Coronary artery (tissue), 2 donors: ENCODE measurements around the gene GRK7.

ENCODE experiments used
- DNase-seq: peaks from one replicate; pipeline ENCODE4 v3.0.0-alpha.2; 2017; ENCODE audit warnings: low spot score
- H3K27ac ChIP-seq, 2 donors: fragments of 200-600 bp; sonication (generic); one replicate each; pipeline ENCODE4 v1.5.1; 2016 to 2019
- H3K4me3 ChIP-seq: fragments of 200-600 bp; sonication (generic); 2 replicates; pipeline ENCODE4 v1.5.1; 2016; ENCODE audit warnings: mild to moderate bottlenecking, moderate library complexity
- TF ChIP-seq, protein P1 (sequence below): fragments of 200-600 bp; sonication (generic); IDR thresholded peaks from one replicate; pipeline ENCODE4 v1.5.1; 2019; ENCODE audit warnings: antibody characterized with exemption

The GRK7 gene

DNA sequence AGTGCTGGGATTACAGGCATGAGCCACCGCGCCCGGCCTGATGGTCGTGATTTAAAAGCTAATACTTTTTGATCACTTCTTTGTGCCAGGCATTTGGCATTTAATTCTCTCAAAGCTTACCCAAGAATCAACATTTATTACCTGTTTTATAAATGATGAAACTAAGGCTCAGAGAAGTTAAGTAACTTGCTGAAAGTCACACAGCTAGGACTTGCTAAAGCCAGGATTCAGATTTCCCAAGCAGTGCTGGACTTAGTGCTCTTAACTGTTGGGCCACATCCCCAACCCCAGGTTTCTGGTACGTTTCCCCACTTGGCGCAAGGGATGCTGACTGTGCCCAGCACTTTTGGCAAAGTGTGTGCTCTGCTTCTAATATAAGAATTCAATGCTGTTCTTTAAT is 10.5 kb downstream of the GRK7 start:
- Histone ChIP-seq H3K4me3 (no peak overlapping the region), H3K27ac (no peak overlapping the region)
- TF ChIP-seq, protein P1, sequence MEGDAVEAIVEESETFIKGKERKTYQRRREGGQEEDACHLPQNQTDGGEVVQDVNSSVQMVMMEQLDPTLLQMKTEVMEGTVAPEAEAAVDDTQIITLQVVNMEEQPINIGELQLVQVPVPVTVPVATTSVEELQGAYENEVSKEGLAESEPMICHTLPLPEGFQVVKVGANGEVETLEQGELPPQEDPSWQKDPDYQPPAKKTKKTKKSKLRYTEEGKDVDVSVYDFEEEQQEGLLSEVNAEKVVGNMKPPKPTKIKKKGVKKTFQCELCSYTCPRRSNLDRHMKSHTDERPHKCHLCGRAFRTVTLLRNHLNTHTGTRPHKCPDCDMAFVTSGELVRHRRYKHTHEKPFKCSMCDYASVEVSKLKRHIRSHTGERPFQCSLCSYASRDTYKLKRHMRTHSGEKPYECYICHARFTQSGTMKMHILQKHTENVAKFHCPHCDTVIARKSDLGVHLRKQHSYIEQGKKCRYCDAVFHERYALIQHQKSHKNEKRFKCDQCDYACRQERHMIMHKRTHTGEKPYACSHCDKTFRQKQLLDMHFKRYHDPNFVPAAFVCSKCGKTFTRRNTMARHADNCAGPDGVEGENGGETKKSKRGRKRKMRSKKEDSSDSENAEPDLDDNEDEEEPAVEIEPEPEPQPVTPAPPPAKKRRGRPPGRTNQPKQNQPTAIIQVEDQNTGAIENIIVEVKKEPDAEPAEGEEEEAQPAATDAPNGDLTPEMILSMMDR = no peak
- no peak for DNase-seq

DNA sequence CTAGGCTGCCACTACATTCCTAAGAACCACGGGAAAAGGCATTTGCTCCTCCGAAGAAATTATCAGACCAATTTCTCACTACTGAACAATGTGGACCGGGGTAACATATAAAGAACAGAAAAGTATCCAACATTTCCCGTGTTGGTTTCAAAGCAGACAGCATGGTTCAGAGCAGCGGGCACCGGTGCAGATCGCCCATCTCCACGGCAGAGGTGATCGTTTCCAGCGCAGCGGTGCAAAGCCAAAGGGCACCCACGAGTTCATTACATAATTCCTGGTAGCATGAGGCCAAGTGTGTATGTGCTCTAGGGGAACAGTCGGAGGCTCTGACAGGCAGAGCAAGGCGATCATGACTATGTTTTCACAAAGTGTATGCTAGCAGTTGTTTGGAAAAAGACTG is 13.2 kb downstream of the GRK7 start:
- Histone ChIP-seq H3K27ac (no peak overlapping the region), H3K4me3 (no peak overlapping the region)
- no peak for DNase-seq
- TF ChIP-seq, protein P1 = no peak

DNA sequence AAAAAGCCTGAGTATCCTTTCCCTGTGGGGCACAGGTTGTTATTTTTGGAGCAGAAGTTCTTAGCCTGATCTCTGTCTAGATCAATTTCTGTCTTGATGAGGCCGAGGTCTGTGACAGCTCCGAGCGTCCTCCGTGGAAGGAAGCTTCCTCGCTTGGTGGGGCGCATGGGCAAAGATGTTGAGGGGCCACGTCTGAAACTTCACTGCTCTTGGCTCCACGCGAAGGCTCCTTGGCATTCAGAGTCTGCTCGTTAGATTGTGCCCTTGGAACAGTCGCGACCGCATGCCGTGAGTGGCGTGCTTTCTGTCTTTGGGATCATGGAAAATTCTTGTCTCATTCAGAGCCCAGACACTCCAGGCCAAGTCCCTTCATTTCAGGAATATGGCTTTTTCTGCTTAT is 13.7 kb downstream of the GRK7 start:
- no peak for DNase-seq
- no peak overlapping the region for H3K4me3 ChIP-seq
- no peak overlapping the region for H3K27ac ChIP-seq
- TF ChIP-seq, protein P1 = no peak

DNA sequence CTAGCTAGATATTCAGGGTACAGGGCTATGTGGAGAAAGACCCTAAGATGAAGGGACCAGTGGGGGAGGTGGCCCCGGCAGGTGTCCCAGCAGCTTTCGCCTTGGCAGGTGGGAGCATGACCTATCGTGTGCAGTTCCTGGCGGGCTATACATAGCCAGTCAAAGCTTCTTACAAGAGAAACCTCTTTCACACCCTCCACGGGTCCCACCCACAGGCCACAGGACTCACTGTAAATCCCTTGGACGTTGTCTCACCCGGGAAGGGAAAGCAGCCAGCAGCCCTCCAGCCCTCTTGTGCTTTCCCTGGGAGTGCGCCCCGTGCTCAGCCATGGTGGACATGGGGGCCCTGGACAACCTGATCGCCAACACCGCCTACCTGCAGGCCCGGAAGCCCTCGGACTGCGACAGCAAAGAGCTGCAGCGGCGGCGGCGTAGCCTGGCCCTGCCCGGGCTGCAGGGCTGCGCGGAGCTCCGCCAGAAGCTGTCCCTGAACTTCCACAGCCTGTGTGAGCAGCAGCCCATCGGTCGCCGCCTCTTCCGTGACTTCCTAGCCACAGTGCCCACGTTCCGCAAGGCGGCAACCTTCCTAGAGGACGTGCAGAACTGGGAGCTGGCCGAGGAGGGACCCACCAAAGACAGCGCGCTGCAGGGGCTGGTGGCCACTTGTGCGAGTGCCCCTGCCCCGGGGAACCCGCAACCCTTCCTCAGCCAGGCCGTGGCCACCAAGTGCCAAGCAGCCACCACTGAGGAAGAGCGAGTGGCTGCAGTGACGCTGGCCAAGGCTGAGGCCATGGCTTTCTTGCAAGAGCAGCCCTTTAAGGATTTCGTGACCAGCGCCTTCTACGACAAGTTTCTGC is 15.0 kb downstream of the GRK7 start:
- TF ChIP-seq, protein P1 = no peak
- H3K4me3 ChIP-seq = no peak overlapping the region
- H3K27ac ChIP-seq = no peak overlapping the region
- no peak for DNase-seq

DNA sequence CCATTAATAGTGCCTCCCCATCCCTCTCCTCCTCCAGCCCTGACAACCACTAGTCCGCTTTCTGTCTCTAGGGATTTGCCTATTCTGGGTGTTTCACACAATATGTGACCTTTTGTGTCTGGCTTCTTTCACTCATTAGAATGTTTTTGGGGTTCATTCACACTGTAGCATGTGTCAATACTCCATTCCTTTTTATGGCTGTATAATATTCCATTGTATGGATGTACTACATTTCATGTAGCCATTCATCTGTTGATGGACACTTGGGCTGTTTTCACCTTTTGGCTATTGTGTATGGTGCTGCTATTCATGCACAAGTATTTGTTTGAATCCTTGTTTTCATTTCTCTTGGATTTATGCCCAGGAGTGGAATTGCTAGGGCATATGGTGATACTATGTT is 16.5 kb downstream of the GRK7 start:
- DNase-seq = no peak
- H3K27ac ChIP-seq = no peak overlapping the region
- H3K4me3 ChIP-seq = no peak overlapping the region
- TF ChIP-seq, protein P1 = no peak

DNA sequence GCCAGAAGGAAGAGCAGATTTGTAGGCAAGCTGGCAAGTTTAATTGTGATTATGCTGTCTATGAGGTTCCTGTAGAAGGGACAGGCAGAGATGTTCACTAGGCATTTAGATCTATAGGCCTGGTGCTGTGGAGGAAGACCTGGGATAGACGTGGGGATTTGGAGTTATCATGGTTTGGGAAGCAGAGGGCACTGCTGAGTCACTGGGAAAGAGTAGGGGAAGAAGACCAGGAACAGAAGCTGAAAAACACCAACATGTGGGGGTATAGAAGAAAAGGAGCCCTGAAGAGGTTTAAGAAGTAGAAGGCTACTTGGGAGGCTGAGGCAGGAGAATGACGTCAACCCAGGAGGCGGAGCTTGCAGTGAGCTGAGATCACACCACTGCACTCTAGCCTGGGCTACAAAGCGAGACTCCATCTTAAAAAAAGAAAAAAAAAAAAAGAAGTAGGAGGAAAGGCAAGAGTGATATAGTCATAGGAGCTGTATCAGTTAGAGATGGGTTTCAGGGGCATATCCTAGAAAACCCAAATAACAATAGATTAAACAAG is 19.3 kb downstream of the GRK7 start:
- H3K4me3 ChIP-seq = no peak overlapping the region
- TF ChIP-seq, protein P1 = no peak
- no peak overlapping the region for H3K27ac ChIP-seq
- no peak for DNase-seq

DNA sequence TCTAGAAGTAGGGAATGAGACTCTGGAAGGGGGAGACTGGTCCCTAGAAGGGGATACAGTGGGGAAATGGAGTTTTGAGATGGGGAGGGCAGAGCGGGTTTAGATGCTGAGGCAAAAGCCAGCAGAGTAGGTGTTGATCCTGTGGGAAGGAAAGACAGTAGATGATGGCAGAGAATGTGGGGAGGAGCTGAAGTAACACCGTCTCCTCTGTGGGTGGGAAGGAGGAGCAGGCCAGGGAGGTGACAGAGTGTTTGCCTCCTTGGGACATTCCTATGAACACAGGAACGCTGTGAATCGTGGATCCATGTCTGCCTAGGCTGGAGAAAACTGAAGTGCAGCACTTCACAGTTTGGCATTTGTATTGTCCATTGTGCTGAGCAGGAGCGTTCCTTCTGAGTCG is 20.4 kb downstream of the GRK7 start:
- H3K27ac ChIP-seq = no peak overlapping the region

More for the DNA sequence above, 20.4 kb downstream of the GRK7 start:
- TF ChIP-seq, protein P1 = no peak
- DNase-seq = no peak
- H3K4me3 ChIP-seq = no peak overlapping the region
